GM18517 (cell line): ENCODE results near the gene PARS2.

ENCODE experiments used
- ATAC-seq: cut with Tn5 transposase; IDR thresholded peaks from one replicate; pipeline ENCODE4 v1.9.1; 2021; ENCODE audit warnings: mild to moderate bottlenecking, moderate library complexity; ENCODE audit not compliant: unreplicated experiment

PARS2 gene

GRCh38 chr1:54742282-54742681 is 22.0 kb downstream of the PARS2 start:
- ATAC-seq: no peak

GRCh38 chr1:54741531-54741930 is 22.8 kb downstream of the PARS2 start:
- ATAC-seq: no peak

GRCh38 chr1:54738244-54738643 is 26.1 kb downstream of the PARS2 start:
- ATAC-seq: no peak

- ATAC-seq: no peak
Observed at GRCh38 chr1:54736685-54737084, 27.6 kb downstream of the PARS2 start.

GRCh38 chr1:54728027-54728426 is 36.3 kb downstream of the PARS2 start:
- no peak for ATAC-seq

GRCh38 chr1:54724771-54725170 is 39.6 kb downstream of the PARS2 start:
- ATAC-seq: no peak

GRCh38 chr1:54723985-54724384 is 40.3 kb downstream of the PARS2 start:
- no peak for ATAC-seq

GRCh38 chr1:54721719-54722118 is 42.6 kb downstream of the PARS2 start:
- no peak for ATAC-seq

GRCh38 chr1:54716299-54717047 is 47.9 kb downstream of the PARS2 start:
- no peak for ATAC-seq

GRCh38 chr1:54715493-54716298 is 48.6 kb downstream of the PARS2 start, which contains the start of gene TTC4:
Gene TTC4 (plus strand): TSS chr1:54715861. CDS start chr1:54715909, 48 bp downstream.
- ATAC-seq: peak; percentile 82

GRCh38 chr1:54714881-54715492 is 49.3 kb downstream of the PARS2 start:
- ATAC-seq: no peak

GRCh38 chr1:54711536-54711935 is 52.8 kb downstream of the PARS2 start:
- no peak for ATAC-seq

GRCh38 chr1:54710841-54711240 is 53.5 kb downstream of the PARS2 start:
- ATAC-seq: no peak

- ATAC-seq: no peak
Observed at GRCh38 chr1:54710434-54710833, 53.9 kb downstream of the PARS2 start.

- no peak for ATAC-seq
Observed at GRCh38 chr1:54709547-54710292, 54.6 kb downstream of the PARS2 start.

- ATAC-seq: no peak
Observed at GRCh38 chr1:54708385-54708784, 55.9 kb downstream of the PARS2 start.
